ENCODE measurements around the gene FAM193B. TPM values are rescaled to one million over a fixed set of nuclear protein-coding genes. Genes with fewer than 3 reads are reported as not detected.

Gene FAM193B
- total and polyA plus RNA-seq, 2 donors (not counting 1 experiment from before 2014, with no cell fraction given), result 227 to 301 TPM

DNA sequence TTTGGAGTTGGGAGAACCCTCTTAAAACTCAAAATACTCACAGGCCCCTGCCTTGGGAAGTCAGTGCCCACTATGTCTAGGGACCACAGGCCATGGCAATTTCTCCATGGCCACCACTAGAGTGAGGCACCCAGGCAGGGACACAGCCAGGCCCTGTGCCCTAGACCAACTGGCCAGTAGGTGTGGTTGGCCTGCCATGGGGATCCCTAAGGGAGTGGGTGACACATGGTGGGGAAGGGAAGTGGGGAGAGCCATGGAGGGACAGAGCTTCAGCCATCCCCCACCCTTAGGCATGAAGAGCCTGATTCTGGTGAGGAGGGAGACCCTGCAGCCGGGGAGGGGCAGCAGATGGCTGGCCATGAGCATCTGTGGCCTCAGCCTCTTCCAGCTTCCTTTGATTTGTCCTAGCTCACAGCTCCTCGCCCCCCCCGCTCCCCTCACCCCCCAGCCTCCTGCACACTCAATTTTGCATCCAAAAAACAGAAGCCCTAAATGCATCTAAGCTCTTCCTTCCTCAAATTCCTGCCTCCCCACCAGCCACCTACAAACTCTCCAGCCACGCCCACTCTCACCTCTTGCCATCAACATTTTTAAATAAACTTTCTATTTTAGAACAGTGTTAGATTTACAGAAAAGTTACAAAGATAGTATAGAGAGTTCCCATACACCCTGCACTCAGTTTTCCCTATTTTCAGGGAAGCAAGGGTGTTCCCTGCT, 79.4 kb downstream of the FAM193B start:
- Histone ChIP-seq H3K27me3 (replicated peaks in 1 of 4; ENCODE audit: control extremely low read depth in 1 of 4, control insufficient read depth in 3 of 4, insufficient read depth in 4 of 4, low read length in 3 of 4) (peaks cover 0 to 24% (median 7%) of the 10 kb centered on the region in 4 experiments), H3K9me3 (ENCODE audit: control extremely low read depth in 1 of 3, control insufficient read depth in 2 of 3, insufficient read depth in 1 of 3, low read length in 2 of 3) (no peaks in the 10 kb centered on the region), H3K79me2 (ENCODE audit: control insufficient read depth, insufficient read depth, low read length) (no peaks in the 10 kb centered on the region), H3K9ac (ENCODE audit: low read length) (no peak overlapping the region), H4K20me1 (ENCODE audit: control insufficient read depth, insufficient read depth, low read length, poor library complexity, severe bottlenecking) (peaks cover 11% of the 10 kb centered on the region), H3K27ac (ENCODE audit: low read length in 2 of 2) (no peak overlapping the region), H3K4me2 (replicated peaks; ENCODE audit: low read depth, low read length, poor library complexity, severe bottlenecking) (no peak overlapping the region), H3K36me3 (replicated peaks in 1 of 2; ENCODE audit: control extremely low read depth in 1 of 2, control insufficient read depth in 1 of 2, extremely low read depth in 1 of 2, insufficient read depth in 2 of 2, low read length in 1 of 2) (no peaks in the 10 kb centered on the region), H2AFZ (ENCODE audit: insufficient read depth, low read depth, low read length, poor library complexity, severe bottlenecking) (no peak overlapping the region), H3K4me3 (ENCODE audit: control extremely low read depth in 1 of 5, extremely low read depth in 1 of 5, insufficient read depth in 1 of 5, low read depth in 2 of 5, low read length in 4 of 5) (no peak overlapping the region), H3K4me1 (ENCODE audit: control insufficient read depth in 2 of 2, insufficient read depth in 2 of 2, low read length in 2 of 2) (peaks cover 21 to 34% of the 10 kb centered on the region in 2 donors)
- 21% methylated on average over 3 of the region's 4 CpGs for WGBS (ENCODE audit: insufficient coverage)
- peak overlapping the region; percentile 78 for H3K4me3 Mint-ChIP-seq
- H3K27ac Mint-ChIP-seq, result no peak overlapping the region
- TF ChIP-seq, protein P1, sequence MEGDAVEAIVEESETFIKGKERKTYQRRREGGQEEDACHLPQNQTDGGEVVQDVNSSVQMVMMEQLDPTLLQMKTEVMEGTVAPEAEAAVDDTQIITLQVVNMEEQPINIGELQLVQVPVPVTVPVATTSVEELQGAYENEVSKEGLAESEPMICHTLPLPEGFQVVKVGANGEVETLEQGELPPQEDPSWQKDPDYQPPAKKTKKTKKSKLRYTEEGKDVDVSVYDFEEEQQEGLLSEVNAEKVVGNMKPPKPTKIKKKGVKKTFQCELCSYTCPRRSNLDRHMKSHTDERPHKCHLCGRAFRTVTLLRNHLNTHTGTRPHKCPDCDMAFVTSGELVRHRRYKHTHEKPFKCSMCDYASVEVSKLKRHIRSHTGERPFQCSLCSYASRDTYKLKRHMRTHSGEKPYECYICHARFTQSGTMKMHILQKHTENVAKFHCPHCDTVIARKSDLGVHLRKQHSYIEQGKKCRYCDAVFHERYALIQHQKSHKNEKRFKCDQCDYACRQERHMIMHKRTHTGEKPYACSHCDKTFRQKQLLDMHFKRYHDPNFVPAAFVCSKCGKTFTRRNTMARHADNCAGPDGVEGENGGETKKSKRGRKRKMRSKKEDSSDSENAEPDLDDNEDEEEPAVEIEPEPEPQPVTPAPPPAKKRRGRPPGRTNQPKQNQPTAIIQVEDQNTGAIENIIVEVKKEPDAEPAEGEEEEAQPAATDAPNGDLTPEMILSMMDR (IDR thresholded peaks at IDR 0.05), result no peak
- TF ChIP-seq EZH2 (IDR thresholded peaks at IDR 0.05; ENCODE audit: borderline replicate concordance, insufficient read depth, low read depth, low read length, poor library complexity, severe bottlenecking), result no peak
- peaks cover 13% of the 10 kb centered on the region for H3K27me3 Mint-ChIP-seq
- intact Hi-C loops (cut with micrococcal nuclease), result no loop called here
- H3K4me1 Mint-ChIP-seq, result peaks cover 33% of the 10 kb centered on the region
- ChIA-PET POLR2A (no interaction called here), CTCF (interaction anchor here (2.0 kb wide), 1 partner anchor 71 kb away, joined by 5 read pairs; no protein-coding TSS in a partner anchor)
- no peak for ATAC-seq (ENCODE audit: low read depth)
- no peaks in the 10 kb centered on the region for H3K9me3 Mint-ChIP-seq (ENCODE audit: insufficient read depth)
- no peak for DNase-seq

GRCh38 chr5:177474002-177474476, 80.3 kb downstream of the FAM193B start:
- H3K27ac ChIP-seq (ENCODE audit: low read length in 2 of 2), result no peak overlapping the region
- no peak overlapping the region for H3K9ac ChIP-seq (ENCODE audit: low read length)
- H3K9me3 Mint-ChIP-seq (ENCODE audit: insufficient read depth), result no peaks in the 10 kb centered on the region
- no peak for ATAC-seq (ENCODE audit: low read depth)
- TF ChIP-seq, protein P1 (IDR thresholded peaks at IDR 0.05), result no peak
- no peak for TF ChIP-seq EZH2 (IDR thresholded peaks at IDR 0.05; ENCODE audit: borderline replicate concordance, insufficient read depth, low read depth, low read length, poor library complexity, severe bottlenecking)
- DNase-seq, result no peak
- H3K4me3 ChIP-seq (ENCODE audit: control extremely low read depth in 1 of 5, extremely low read depth in 1 of 5, insufficient read depth in 1 of 5, low read depth in 2 of 5, low read length in 4 of 5), result no peak overlapping the region
- H3K79me2 ChIP-seq (ENCODE audit: control insufficient read depth, insufficient read depth, low read length), result no peaks in the 10 kb centered on the region
- H3K4me2 ChIP-seq (replicated peaks; ENCODE audit: low read depth, low read length, poor library complexity, severe bottlenecking), result peak overlapping the region; percentile 96
- CTCF ChIA-PET, result interaction anchor here (1.7 to 2.4 kb wide), 3 partner anchors 17 to 83 kb away, joined by 4 to 10 read pairs (median 5); no protein-coding TSS in a partner anchor
- H4K20me1 ChIP-seq (ENCODE audit: control insufficient read depth, insufficient read depth, low read length, poor library complexity, severe bottlenecking), result peaks cover 11% of the 10 kb centered on the region
- no peaks in the 10 kb centered on the region for H3K36me3 ChIP-seq (replicated peaks in 1 of 2; ENCODE audit: control extremely low read depth in 1 of 2, control insufficient read depth in 1 of 2, extremely low read depth in 1 of 2, insufficient read depth in 2 of 2, low read length in 1 of 2)
- H3K27me3 ChIP-seq (replicated peaks in 1 of 4; ENCODE audit: control extremely low read depth in 1 of 4, control insufficient read depth in 3 of 4, insufficient read depth in 4 of 4, low read length in 3 of 4), result peaks cover 0 to 24% (median 7%) of the 10 kb centered on the region in 4 experiments
- 85% methylated on average over 7 of the region's 7 CpGs for WGBS (ENCODE audit: insufficient coverage)
- POLR2A ChIA-PET, result interaction anchor here (0.5 to 0.6 kb wide), 2 partner anchors 10 to 19 kb away, joined by 5 to 7 read pairs; no protein-coding TSS in a partner anchor
- H3K27ac Mint-ChIP-seq, result peak overlapping the region; percentile 50
- H2AFZ ChIP-seq (ENCODE audit: insufficient read depth, low read depth, low read length, poor library complexity, severe bottlenecking), result no peak overlapping the region
- peaks cover 12 to 25% of the 10 kb centered on the region in 2 donors for H3K4me1 ChIP-seq (ENCODE audit: control insufficient read depth in 2 of 2, insufficient read depth in 2 of 2, low read length in 2 of 2)
- intact Hi-C loops (cut with micrococcal nuclease), result no loop called here
- H3K27me3 Mint-ChIP-seq, result peaks cover 13% of the 10 kb centered on the region
- H3K4me3 Mint-ChIP-seq, result peak overlapping the region; percentile 78
- no peaks in the 10 kb centered on the region for H3K9me3 ChIP-seq (ENCODE audit: control extremely low read depth in 1 of 3, control insufficient read depth in 2 of 3, insufficient read depth in 1 of 3, low read length in 2 of 3)
- peaks cover 24% of the 10 kb centered on the region for H3K4me1 Mint-ChIP-seq
